Keratinocyte (primary cell): ENCODE measurements around the gene CD81. TPM values are rescaled to one million over a fixed set of nuclear protein-coding genes. Genes with fewer than 3 reads are reported as not detected.

Experiments
- DNase-seq: peaks from one replicate; pipeline ENCODE4 v3.0.0-alpha.2; 2011; ENCODE audit warnings: low read depth, missing footprints, low spot score
- FAIRE-seq: peaks from 2 replicates; lab custom pipeline; 2011; peaks lifted over from hg19 to GRCh38; lab: Jason Lieb, UNC
- H2AFZ ChIP-seq: 2 replicates; pipeline ENCODE4 v1.6.0; 2012; ENCODE audit warnings: low read length, control low read depth, inconsistent platforms; ENCODE audit not compliant: control insufficient read depth
- H3K27ac ChIP-seq: 2 replicates; pipeline ENCODE4 v1.5.1; 2011; ENCODE audit warnings: low read length; ENCODE audit not compliant: control insufficient read depth, insufficient read depth
- H3K27me3 ChIP-seq: 3 replicates; pipeline ENCODE4 v1.6.0; 2011; ENCODE audit warnings: low read length; ENCODE audit not compliant: control insufficient read depth, insufficient read depth; ENCODE audit errors: extremely low read depth
- H3K36me3 ChIP-seq, 2 experiments: 2 replicates in 1 of 2; 3 replicates in 1 of 2; pipeline ENCODE4 v1.5.1; 2011; ENCODE audit warnings: low read length in 2 of 2, mild to moderate bottlenecking in 1 of 2; ENCODE audit not compliant: control insufficient read depth in 2 of 2, insufficient read depth in 2 of 2; ENCODE audit errors: extremely low read depth in 1 of 2
- H3K4me1 ChIP-seq: 3 replicates; pipeline ENCODE4 v1.5.1; 2011; ENCODE audit warnings: low read length; ENCODE audit not compliant: control insufficient read depth, insufficient read depth; ENCODE audit errors: extremely low read depth
- H3K4me2 ChIP-seq: 3 replicates; pipeline ENCODE4 v1.6.0; 2011; ENCODE audit warnings: low read depth, low read length; ENCODE audit not compliant: control insufficient read depth, insufficient read depth; ENCODE audit errors: extremely low read depth
- H3K4me3 ChIP-seq, 3 experiments: fragments of 200-600 bp in 1 of 3; sonication (generic) in 1 of 3; 2 replicates in 2 of 3; 3 replicates in 1 of 3; pipeline ENCODE4 v1.5.1; 2011 to 2016; ENCODE audit warnings: low read length in 3 of 3, mild to moderate bottlenecking in 3 of 3, control low read depth in 2 of 3, inconsistent platforms in 1 of 3, low read depth in 1 of 3, mixed read lengths in 1 of 3, mixed run types in 1 of 3, moderate library complexity in 1 of 3; ENCODE audit not compliant: control insufficient read depth in 2 of 3, insufficient read depth in 2 of 3; ENCODE audit errors: extremely low read depth in 1 of 3
- H3K79me2 ChIP-seq: 2 replicates; pipeline ENCODE4 v1.6.0; 2012; ENCODE audit warnings: low read length; ENCODE audit not compliant: control insufficient read depth, insufficient read depth
- H3K9ac ChIP-seq: 3 replicates; pipeline ENCODE4 v1.6.0; 2011; ENCODE audit warnings: low read length; ENCODE audit not compliant: control insufficient read depth, insufficient read depth; ENCODE audit errors: extremely low read depth
- H3K9me1 ChIP-seq: 3 replicates; pipeline ENCODE4 v1.6.0; 2011; ENCODE audit warnings: low read length; ENCODE audit not compliant: control insufficient read depth, insufficient read depth; ENCODE audit errors: extremely low read depth
- H3K9me3 ChIP-seq: 2 replicates; pipeline ENCODE4 v1.5.1; 2012; ENCODE audit warnings: low read depth, low read length; ENCODE audit not compliant: control insufficient read depth
- H4K20me1 ChIP-seq: 3 replicates; pipeline ENCODE4 v1.6.0; 2011; ENCODE audit warnings: low read length; ENCODE audit not compliant: control insufficient read depth, insufficient read depth; ENCODE audit errors: extremely low read depth
- CTCF ChIP-seq, 3 experiments: IDR thresholded peaks in 1 of 3; conservative IDR thresholded peaks in 1 of 3; optimal IDR thresholded peaks in 1 of 3; 2 replicates in 2 of 3; 3 replicates in 1 of 3; pipeline versions ENCODE3 to v1.5.1; 2011; ENCODE audit warnings: low read length in 3 of 3, mild to moderate bottlenecking in 3 of 3, moderate library complexity in 2 of 3, control low read depth in 1 of 3, inconsistent platforms in 1 of 3; ENCODE audit not compliant: insufficient read depth in 2 of 3; ENCODE audit errors: extremely low read depth in 1 of 3
- EZH2 ChIP-seq: IDR thresholded peaks from one replicate; pipeline ENCODE4 v1.6.1; 2012; ENCODE audit warnings: inconsistent platforms, mild to moderate bottlenecking, low read length, moderate library complexity
- dilution Hi-C: fragments of 300-500 bp; cut with MboI; formaldehyde crosslinking; loops from one replicate; pipeline ENCODE4 v1.7.0; 2020; ENCODE audit warnings: low sequenced_read_pairs; ENCODE audit not compliant: extremely low pct_ligation_motif_present
- polyA plus RNA-seq, 5 experiments: library from polyadenylated mRNA; depleted of rRNA in 3 of 5; stranded (reverse) in 3 of 5; stranded (forward) in 1 of 5; unstranded in 1 of 5; fragments of >200 nt; gene quantifications; 1 replicate in 1 of 5; 2 replicates in 3 of 5; 3 replicates in 1 of 5; pipeline versions ENCODE4 v1.2.1 to v1.2.3, GENCODE V29; 2011 to 2012; ENCODE audit warnings: missing spikeins in 2 of 5, low read depth in 1 of 5, low replicate concordance in 1 of 5

CD81 gene
- polyA plus RNA-seq, 1 donor (not counting 4 experiments of a cell fraction or from before 2014, with no cell fraction given): 194 TPM

GRCh38 chr11:2434506-2435255 lies 57.6 kb downstream of the CD81 start:
- Histone ChIP-seq H3K27me3 (no peaks in the 10 kb centered on the region), H4K20me1 (no peaks in the 10 kb centered on the region), H3K4me3 (no peak overlapping the region), H3K4me2 (no peak overlapping the region), H2AFZ (no peak overlapping the region), H3K36me3 (no peaks in the 10 kb centered on the region), H3K27ac (no peak overlapping the region), H3K9ac (no peak overlapping the region), H3K9me1 (no peaks in the 10 kb centered on the region), H3K4me1 (no peaks in the 10 kb centered on the region), H3K9me3 (no peaks in the 10 kb centered on the region), H3K79me2 (no peaks in the 10 kb centered on the region)
- FAIRE-seq (no peak), DNase-seq (no peak)
- no peak for TF ChIP-seq CTCF (optimal IDR thresholded peaks at IDR 0.05 in 1 of 3, IDR thresholded peaks at IDR 0.05 in 1 of 3, conservative IDR thresholded peaks at IDR 0.05 in 1 of 3; ENCODE audit: extremely low read depth in 1 of 3, insufficient read depth in 2 of 3, low read length in 3 of 3)
- TF ChIP-seq EZH2: no peak
- dilution Hi-C loops: no loop called here

GRCh38 chr11:2435288-2436012 lies 58.3 kb downstream of the CD81 start:
- no peaks in the 10 kb centered on the region for H3K9me3 ChIP-seq
- dilution Hi-C loops: no loop called here
- FAIRE-seq (no peak), DNase-seq (no peak)
- H4K20me1 ChIP-seq: no peaks in the 10 kb centered on the region
- H3K27me3 ChIP-seq: no peaks in the 10 kb centered on the region
- H3K9ac ChIP-seq: no peak overlapping the region
- no peak overlapping the region for H3K4me3 ChIP-seq
- no peak overlapping the region for H2AFZ ChIP-seq
- H3K79me2 ChIP-seq: no peaks in the 10 kb centered on the region
- H3K36me3 ChIP-seq: no peaks in the 10 kb centered on the region
- no peak overlapping the region for H3K27ac ChIP-seq
- H3K9me1 ChIP-seq: no peaks in the 10 kb centered on the region
- no peak overlapping the region for H3K4me2 ChIP-seq
- no peaks in the 10 kb centered on the region for H3K4me1 ChIP-seq
- TF ChIP-seq CTCF (optimal IDR thresholded peaks at IDR 0.05 in 1 of 3, IDR thresholded peaks at IDR 0.05 in 1 of 3, conservative IDR thresholded peaks at IDR 0.05 in 1 of 3; ENCODE audit: extremely low read depth in 1 of 3, insufficient read depth in 2 of 3, low read length in 3 of 3): no peak
